DOHH2 (cell line): ENCODE data around the gene FBLN1.

Experiments
- CTCF ChIP-seq: fragments of 200-600 bp; sonication (generic); IDR thresholded peaks from one replicate; pipeline ENCODE4 v1.5.1; 2014; ENCODE audit warnings: antibody characterized with exemption, mild to moderate bottlenecking, low read depth, low read length; ENCODE audit not compliant: poor library complexity, severe bottlenecking
- EZH2phosphoT487 ChIP-seq: fragments of 200-600 bp; sonication (generic); IDR thresholded peaks from 2 replicates; pipeline ENCODE4 v1.6.1; 2017; ENCODE audit warnings: borderline replicate concordance, mild to moderate bottlenecking, antibody characterized with exemption, low read length, moderate library complexity, mixed read lengths

GRCh38 chr22:45490836-45491235, 11.8 kb upstream of the FBLN1 start:
- TF ChIP-seq CTCF: no peak
- TF ChIP-seq EZH2phosphoT487: no peak
